ENCODE results near the gene GGT5.
"Not testable (repeated sequence)": the region's sequence is repeated elsewhere in the genome, so short reads cannot be mapped to it uniquely, and the experiment has no call there.

GGT5 gene

GRCh38 chr22:24201681-24202614 is 42.9 kb downstream of the GGT5 start:
- DNase-seq, result no peak

GRCh38 chr22:24200619-24201212 is 44.2 kb downstream of the GGT5 start:
- no peak for DNase-seq

GRCh38 chr22:24198682-24199052 is 46.2 kb downstream of the GGT5 start:
- DNase-seq, result no peak

GRCh38 chr22:24191893-24192292 is 53.0 kb downstream of the GGT5 start:
- DNase-seq, result no peak

GRCh38 chr22:24191381-24191841 is 53.5 kb downstream of the GGT5 start:
- no peak for DNase-seq

- no peak for DNase-seq
Measured at GRCh38 chr22:24190596-24191208, 54.2 kb downstream of the GGT5 start.

- DNase-seq, result no peak
Measured at GRCh38 chr22:24190159-24190540, 54.7 kb downstream of the GGT5 start.

- DNase-seq, result peak; percentile 67 to 84 (median 78)
Measured at GRCh38 chr22:24189249-24190158, 55.4 kb downstream of the GGT5 start.

- DNase-seq, result no peak
Measured at GRCh38 chr22:24188705-24189248, 56.1 kb downstream of the GGT5 start.

GRCh38 chr22:24187731-24188644 is 56.9 kb downstream of the GGT5 start:
- DNase-seq, result no peak

- DNase-seq, result no peak
Measured at GRCh38 chr22:24186892-24187670, 57.8 kb downstream of the GGT5 start.

GRCh38 chr22:24186352-24186740 is 58.5 kb downstream of the GGT5 start:
- DNase-seq, result no peak

GRCh38 chr22:24185501-24186351 is 59.2 kb downstream of the GGT5 start:
- DNase-seq, result no peak

GRCh38 chr22:24185001-24185500 is 59.8 kb downstream of the GGT5 start:
- DNase-seq, result no peak

GRCh38 chr22:24184057-24184798 is 60.7 kb downstream of the GGT5 start:
- no peak for DNase-seq

GRCh38 chr22:24183321-24184031 is 61.4 kb downstream of the GGT5 start:
- DNase-seq, result no peak

GRCh38 chr22:24182900-24183246 is 62.0 kb downstream of the GGT5 start:
- DNase-seq, result not testable (repeated sequence)

Data from suppressor macrophage (primary cell).